Esophagus muscularis mucosa (tissue), 4 donors: ENCODE data around the gene DIPK1A. TPM values are rescaled to one million over a fixed set of nuclear protein-coding genes. Genes with fewer than 3 reads are reported as not detected.
A peak's percentile ranks its signal among the peaks of the same experiment; 100 is the strongest.

ENCODE experiments used
- DNase-seq: peaks from one replicate; pipeline ENCODE4 v3.0.0-alpha.2; 2017; ENCODE audit errors: extremely low spot score
- H3K27ac ChIP-seq, 4 donors: fragments of 200-600 bp; sonication (generic); replicated peaks in 1 of 4; 1 replicate in 3 of 4; 2 replicates in 1 of 4; pipeline ENCODE4 v1.5.1; 2016 to 2019; ENCODE audit warnings: mild to moderate bottlenecking in 1 of 4
- H3K27me3 ChIP-seq, 4 donors: fragments of 200-600 bp; sonication (generic); one replicate each; pipeline versions ENCODE4 v1.5.1 to v1.6.0; 2016 to 2019
- H3K36me3 ChIP-seq, 4 donors: fragments of 200-600 bp; sonication (generic); one replicate each; pipeline ENCODE4 v1.5.1; 2016 to 2019
- H3K4me1 ChIP-seq, 4 donors: fragments of 200-600 bp; sonication (generic); one replicate each; pipeline ENCODE4 v1.5.1; 2016 to 2019
- H3K4me3 ChIP-seq, 4 donors: fragments of 200-600 bp; sonication (generic); 1 replicate in 2 of 4; 2 replicates in 2 of 4; pipeline ENCODE4 v1.5.1; 2016 to 2019; ENCODE audit warnings: mild to moderate bottlenecking in 4 of 4, moderate library complexity in 1 of 4
- H3K9me3 ChIP-seq, 4 donors: fragments of 200-600 bp; sonication (generic); 1 replicate in 3 of 4; 2 replicates in 1 of 4; pipeline ENCODE4 v1.5.1; 2016 to 2019
- CTCF ChIP-seq, 3 experiments: fragments of 200-600 bp in 2 of 3; fragments of 450-650 bp in 1 of 3; sonication (generic) in 2 of 3; IDR thresholded peaks; one replicate each; pipeline ENCODE4 v1.5.1; 2017 to 2019; ENCODE audit warnings: antibody characterized with exemption in 3 of 3, mild to moderate bottlenecking in 2 of 3, moderate library complexity in 1 of 3
- EP300 ChIP-seq: sonication (generic); formaldehyde crosslinking; IDR thresholded peaks from one replicate; pipeline ENCODE4 v1.6.1; 2017; ENCODE audit warnings: antibody characterized with exemption
- POLR2A ChIP-seq: fragments of 450-650 bp; IDR thresholded peaks from one replicate; pipeline ENCODE4 v1.6.1; 2017; ENCODE audit warnings: antibody characterized with exemption, moderate library complexity, mild to moderate bottlenecking, low read depth
- POLR2AphosphoS5 ChIP-seq, 2 donors: sonication (generic); formaldehyde crosslinking; IDR thresholded peaks; one replicate each; pipeline ENCODE4 v1.6.1; 2017; ENCODE audit warnings: antibody characterized with exemption in 2 of 2
- WGBS: methylation state at CpG from one replicate; pipeline ENCODE4 v1.1.5; 2018; 5-methylcytosine and 5-hydroxymethylcytosine counted together
- intact Hi-C: fragments of 100-400 bp; cut with DNase I; formaldehyde crosslinking; loops from one replicate; pipeline ENCODE4 v1.15.1; 2023
- total RNA-seq, 4 donors: library from RNA; depleted of rRNA; stranded (reverse); fragments of >200 nt; gene quantifications; one replicate each; pipeline versions ENCODE4 v1.1.0 to v1.2.1, GENCODE V29; 2016

Gene DIPK1A
- total RNA-seq, 4 donors from 2014 or later: 21.5 to 35.3 (median 32.7) TPM

- 1% methylated on average over 21 of the region's 44 CpGs for WGBS
- DNase-seq: no peak
- peak overlapping the region; percentile 89 to 98 (median 90) for H3K4me3 ChIP-seq
- peak overlapping the region; percentile 98 to 99 (median 98) for H3K27ac ChIP-seq
- H3K27me3 ChIP-seq: no peaks in the 10 kb centered on the region
- H3K9me3 ChIP-seq: no peaks in the 10 kb centered on the region
- TF ChIP-seq EP300 (no peak), CTCF (IDR thresholded peaks at IDR 0.05) (peak; percentile 63 to 82 (median 64)), POLR2A (no peak), POLR2AphosphoS5 (IDR thresholded peaks at IDR 0.05) (peak; percentile 62 to 70)
- intact Hi-C loops: loop anchor here (2.0 kb wide), 1 partner anchor 102 kb away; no protein-coding TSS in a partner anchor
- no peaks in the 10 kb centered on the region for H3K36me3 ChIP-seq
- peaks cover 16 to 57% (median 53%) of the 10 kb centered on the region in 4 donors for H3K4me1 ChIP-seq
These were observed 699 bp downstream of the DIPK1A start for GRCh38 chr1:92960395-92961130.

GRCh38 chr1:92958203-92958970 lies 2.9 kb downstream of the DIPK1A start:
- H3K36me3 ChIP-seq: no peaks in the 10 kb centered on the region
- 64% methylated on average over 1 of the region's 1 CpG for WGBS
- H3K4me1 ChIP-seq: peaks cover 16 to 70% (median 62%) of the 10 kb centered on the region in 4 donors
- H3K27ac ChIP-seq: peak overlapping the region; percentile 14 to 98 (median 45)
- H3K27me3 ChIP-seq: no peaks in the 10 kb centered on the region
- no peak for DNase-seq
- H3K4me3 ChIP-seq: no peak overlapping the region
- no peak for TF ChIP-seq EP300
- no peak for TF ChIP-seq POLR2A
- no peak for TF ChIP-seq POLR2AphosphoS5 (IDR thresholded peaks at IDR 0.05)
- no peak for TF ChIP-seq CTCF (IDR thresholded peaks at IDR 0.05)
- no peaks in the 10 kb centered on the region for H3K9me3 ChIP-seq
- intact Hi-C loops: no loop called here

GRCh38 chr1:92957030-92957734 lies 4.1 kb downstream of the DIPK1A start:
- no peaks in the 10 kb centered on the region for H3K36me3 ChIP-seq
- H3K9me3 ChIP-seq: no peaks in the 10 kb centered on the region
- no peaks in the 10 kb centered on the region for H3K27me3 ChIP-seq
- H3K4me1 ChIP-seq: peaks cover 20 to 70% (median 66%) of the 10 kb centered on the region in 4 donors
- no peak overlapping the region for H3K4me3 ChIP-seq
- WGBS: 60% methylated on average over 5 of the region's 5 CpGs
- DNase-seq: no peak
- TF ChIP-seq EP300: no peak
- no peak for TF ChIP-seq POLR2A
- no peak for TF ChIP-seq POLR2AphosphoS5 (IDR thresholded peaks at IDR 0.05)
- no peak for TF ChIP-seq CTCF (IDR thresholded peaks at IDR 0.05)
- peak overlapping the region; percentile 32 to 53 (median 42) for H3K27ac ChIP-seq
- intact Hi-C loops: no loop called here

DNA sequence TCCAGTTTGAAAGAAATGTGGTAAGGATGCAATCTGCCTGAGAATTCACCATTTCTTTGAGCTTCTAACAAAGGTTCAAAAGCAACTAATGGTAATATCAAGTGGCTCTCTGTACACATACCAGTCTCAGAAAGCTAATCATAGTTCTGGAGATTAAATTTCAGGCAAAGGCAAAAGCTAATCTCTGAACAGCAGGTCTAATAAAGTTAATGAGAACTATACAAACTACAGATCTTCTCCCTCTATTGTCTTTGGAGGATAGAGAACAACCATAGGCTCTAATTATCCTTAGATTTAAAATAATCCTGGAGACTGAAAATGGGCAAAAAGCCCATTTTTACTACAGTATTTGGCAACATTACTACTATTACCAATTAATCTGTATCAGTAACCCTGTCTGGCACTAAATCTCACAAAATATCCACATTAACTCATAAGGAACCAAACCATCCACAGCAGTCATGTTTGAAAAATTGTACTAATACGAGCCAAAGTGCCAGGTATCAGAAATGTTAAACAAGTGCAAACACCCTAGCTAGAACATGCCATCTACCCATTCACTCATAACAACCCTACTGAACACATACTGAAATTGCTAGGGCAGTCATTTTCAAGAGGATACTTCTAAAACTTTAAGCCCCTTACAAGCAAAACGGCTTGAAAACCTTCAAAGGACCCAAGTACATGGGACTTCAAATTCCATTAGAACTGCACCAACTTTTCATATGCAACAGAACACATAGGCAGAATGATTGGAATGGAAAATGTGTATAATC lies 4.8 kb downstream of the DIPK1A start:
- Histone ChIP-seq H3K4me1 (peaks cover 23 to 72% (median 69%) of the 10 kb centered on the region in 4 donors), H3K9me3 (no peaks in the 10 kb centered on the region), H3K4me3 (no peak overlapping the region), H3K27ac (peak overlapping the region; percentile 27 to 49 (median 32)), H3K27me3 (no peaks in the 10 kb centered on the region), H3K36me3 (no peaks in the 10 kb centered on the region)
- TF ChIP-seq CTCF (IDR thresholded peaks at IDR 0.05) (no peak), POLR2AphosphoS5 (IDR thresholded peaks at IDR 0.05) (no peak), EP300 (no peak), POLR2A (no peak)
- no peak for DNase-seq
- WGBS: 69% methylated on average over 2 of the region's 2 CpGs
- intact Hi-C loops: no loop called here
